Left colon (tissue), 2 donors: Measurements from ENCODE around the gene ECSCR. TPM values are rescaled to one million over a fixed set of nuclear protein-coding genes. Genes with fewer than 3 reads are reported as not detected.
"Not testable (repeated sequence)": the region's sequence is repeated elsewhere in the genome, so short reads cannot be mapped to it uniquely, and the experiment has no call there.

Experiments used
- ATAC-seq: fragments of 200-7000 bp; cut with Tn5 transposase; one replicate; pipeline ENCODE4 v1.9.1; 2020; ENCODE audit warnings: mild to moderate bottlenecking, moderate library complexity
- DNase-seq, 2 donors: peaks; one replicate each; pipeline ENCODE4 v3.0.0-alpha.2; 2020
- intact Hi-C, 2 donors: fragments of 100-400 bp; cut with DNase I in 1 of 2; cut with micrococcal nuclease in 1 of 2; formaldehyde crosslinking; loops; one replicate each; pipeline versions ENCODE4 v1.11.2 to v1.14.0; 2022; cut with DNase I, micrococcal nuclease
- total RNA-seq, 2 donors: library from RNA; stranded (reverse); fragmentation: NEBNext Ultra II Directional; extraction: Animal tissue kit (Norgen Biotek cat#: 25700); gene quantifications; one replicate each; pipeline ENCODE4 v1.2.1, GENCODE V29; 2021
- donor health status: DM: no; HTN: no; CAD: no.
- donor health status: DM: yes; HTN: yes; CAD: no.

The ECSCR gene
- total RNA-seq, 2 donors from 2014 or later, result 3.9 to 4.5 TPM

- DNase-seq (no peak), ATAC-seq (peak; percentile 73)
- intact Hi-C loops, result loop anchor here in 1 of 2 donors (5.0 kb wide), 1 partner anchor 93 kb away; no protein-coding TSS in a partner anchor
Observed at GRCh38 chr5:139419226-139420192, 43.0 kb downstream of the ECSCR start.

DNA sequence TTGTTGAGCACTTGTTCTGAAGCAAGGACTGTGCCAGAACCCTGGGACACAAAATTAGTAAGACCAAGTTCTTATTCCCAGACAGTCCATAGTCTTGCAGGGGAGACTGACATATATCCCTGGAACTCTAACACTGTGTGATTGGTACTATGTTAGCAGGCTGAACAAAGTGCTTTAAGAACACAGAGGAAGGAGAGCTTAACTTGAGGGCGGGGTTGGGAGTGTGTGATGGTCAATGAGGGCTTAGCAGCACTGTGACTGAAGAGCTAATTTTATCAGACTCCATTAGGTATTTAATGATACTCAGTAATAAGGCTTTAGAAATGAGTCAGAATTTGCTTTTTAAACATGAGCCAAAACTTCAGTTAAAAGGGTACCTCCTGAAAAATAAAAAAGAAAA lies 43.8 kb downstream of the ECSCR start:
- no peak for DNase-seq
- peak; percentile 44 for ATAC-seq
- intact Hi-C loops, result no loop called here

DNA sequence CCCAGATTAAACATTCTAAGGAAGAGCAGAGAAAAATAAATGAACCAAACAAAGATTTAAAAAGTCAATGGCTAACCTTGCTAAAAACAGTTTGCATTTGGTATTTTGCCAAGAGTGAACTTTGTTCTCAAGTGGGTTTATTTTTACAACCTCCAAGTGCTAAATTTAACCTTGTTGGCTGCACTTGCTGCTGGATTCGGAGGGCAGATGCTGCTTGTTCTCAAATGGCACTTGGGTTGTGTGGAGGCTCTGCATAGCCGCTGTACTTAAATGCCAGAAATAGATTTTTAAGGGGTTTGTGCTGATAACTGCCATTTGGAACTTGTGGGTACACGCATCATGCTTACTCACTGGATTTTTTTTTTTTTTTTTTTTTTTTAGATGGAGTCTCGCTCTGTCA lies 45.3 kb downstream of the ECSCR start:
- intact Hi-C loops, result no loop called here
- no peak for DNase-seq
- ATAC-seq, result no peak

DNA sequence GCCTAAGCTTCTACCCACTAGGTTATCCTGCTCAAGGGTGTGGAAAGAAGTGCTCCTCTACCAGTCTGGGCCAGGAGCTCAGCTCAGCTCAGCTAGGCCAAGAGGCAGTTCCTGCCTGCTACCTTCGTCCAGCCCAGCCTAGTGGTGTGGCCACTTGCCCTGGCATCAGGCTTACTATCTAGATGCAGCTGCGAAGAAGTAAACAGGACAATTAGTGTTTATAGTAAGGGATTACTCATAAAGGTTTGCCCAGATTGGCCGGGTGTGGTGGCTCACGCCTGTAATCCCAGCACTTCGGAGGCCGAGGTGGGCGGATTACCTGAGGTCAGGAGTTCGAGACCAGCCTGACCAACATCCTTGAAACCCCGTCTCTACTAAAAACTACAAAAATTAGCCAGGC lies 45.9 kb downstream of the ECSCR start:
- ATAC-seq, result peak; percentile 69

DNA sequence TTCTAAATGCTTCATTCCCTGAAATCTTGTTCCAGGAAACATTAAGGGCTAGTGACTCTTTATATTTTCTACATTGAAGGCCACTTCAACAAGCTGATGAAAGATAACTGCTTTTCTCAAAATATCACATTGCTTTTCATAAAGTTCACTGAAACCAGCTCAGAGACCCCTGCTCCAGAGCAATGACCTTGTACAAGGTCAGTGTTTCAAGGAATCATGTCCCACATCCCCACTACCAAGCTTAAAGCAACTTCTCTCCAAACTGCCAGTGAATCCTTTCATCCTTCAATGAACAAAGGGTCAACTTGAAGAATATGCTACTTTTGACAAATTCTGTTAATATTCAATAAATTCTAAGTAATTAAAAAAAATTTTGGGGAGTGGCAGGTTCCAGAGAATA lies 46.7 kb downstream of the ECSCR start:
- intact Hi-C loops, result no loop called here
- ATAC-seq (no peak), DNase-seq (no peak)

More for the DNA sequence above, 45.9 kb downstream of the ECSCR start:
- DNase-seq, result peak; percentile 53 to 57
- intact Hi-C loops, result no loop called here

GRCh38 chr5:139415221-139415861 lies 47.2 kb downstream of the ECSCR start:
- intact Hi-C loops, result no loop called here
- ATAC-seq, result no peak
- DNase-seq, result no peak

DNA sequence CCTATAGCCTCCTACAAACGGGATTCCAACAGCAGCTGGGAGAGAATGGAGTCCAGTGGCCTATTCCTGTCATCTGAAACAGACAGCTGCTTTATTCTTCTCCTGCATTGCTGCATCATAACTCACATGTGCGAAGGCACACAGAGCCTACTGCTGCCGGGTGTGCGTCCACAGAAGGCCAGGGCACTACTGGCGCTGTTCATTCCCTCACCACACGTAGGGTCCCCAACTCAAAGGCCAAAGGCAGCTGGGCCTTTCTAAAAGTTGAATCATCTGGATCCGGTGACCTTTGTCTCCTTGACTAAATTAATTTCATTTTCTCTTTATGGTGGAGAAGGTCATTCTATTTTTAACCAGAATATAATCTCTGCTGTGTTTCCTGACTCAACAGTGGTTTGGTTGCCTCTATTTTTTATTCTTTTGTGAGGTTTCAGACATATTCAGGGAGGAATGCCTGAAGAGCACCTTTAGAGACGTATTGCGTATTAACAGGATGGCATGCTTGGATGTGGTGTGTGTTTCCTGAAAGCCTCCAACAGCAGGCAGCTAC lies 47.9 kb downstream of the ECSCR start:
- DNase-seq (no peak), ATAC-seq (no peak)

DNA sequence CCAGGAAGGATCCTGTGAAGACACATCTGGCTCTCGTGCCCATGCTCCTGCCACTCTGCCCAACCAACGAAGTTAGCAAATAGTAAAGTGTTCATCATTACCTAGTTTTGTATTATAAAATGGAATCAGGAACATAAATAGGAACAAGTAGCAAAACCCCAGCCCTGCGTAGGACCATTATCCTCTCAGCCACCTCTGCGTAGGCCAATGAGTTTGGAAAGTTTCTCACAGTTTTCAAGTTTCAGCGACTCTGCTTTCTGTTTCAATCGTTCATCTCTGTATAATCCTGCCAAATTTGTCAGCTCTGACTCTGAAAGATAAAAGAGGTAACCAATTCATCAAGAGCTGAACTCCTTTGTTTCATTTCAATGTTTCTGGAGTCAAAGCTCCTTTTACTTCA lies 48.6 kb downstream of the ECSCR start:
- DNase-seq (no peak), ATAC-seq (no peak)

More for the DNA sequence above, 47.9 kb downstream of the ECSCR start:
- intact Hi-C loops, result no loop called here

GRCh38 chr5:139413153-139413552 lies 49.4 kb downstream of the ECSCR start:
- no peak for ATAC-seq
- no peak for DNase-seq
- intact Hi-C loops, result no loop called here

More for the DNA sequence above, 48.6 kb downstream of the ECSCR start:
- intact Hi-C loops, result no loop called here

DNA sequence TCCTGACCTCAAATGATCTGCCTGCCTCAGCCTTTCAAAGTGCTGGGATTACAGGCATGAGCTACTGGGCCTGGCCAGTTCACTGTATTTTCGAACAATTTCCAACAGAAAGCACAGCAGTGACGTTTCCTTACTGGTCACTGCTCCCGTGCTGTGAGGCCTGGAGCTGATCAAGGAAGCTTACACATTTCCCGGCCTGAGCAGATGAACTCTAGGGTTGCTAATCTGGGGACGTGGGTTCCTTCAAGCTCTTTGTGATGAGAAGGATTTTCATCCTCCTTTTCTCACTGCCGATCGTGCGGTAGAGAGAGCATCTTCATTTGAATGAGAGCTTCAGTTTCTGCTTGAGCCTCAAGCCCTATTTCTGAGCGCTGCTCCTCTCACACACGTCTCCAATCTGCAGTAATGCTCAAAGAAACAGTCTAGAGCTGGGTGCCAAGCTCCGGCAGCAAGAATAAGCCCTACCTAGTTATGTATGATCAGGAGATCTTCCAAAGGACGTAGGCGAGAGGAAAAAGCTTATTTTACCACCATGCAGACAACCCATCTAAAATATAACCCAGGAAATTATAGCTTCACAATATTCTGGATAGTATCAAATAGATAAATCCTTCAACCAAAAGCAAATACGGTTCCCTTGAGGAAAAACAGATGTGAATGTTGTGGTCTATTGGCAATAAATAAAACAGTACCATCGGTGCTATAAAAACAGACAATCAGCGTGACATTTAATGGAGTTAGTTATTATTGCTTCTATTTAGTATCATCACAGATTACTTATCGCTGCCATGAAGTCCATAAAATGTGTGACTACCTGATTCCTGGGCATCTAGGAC lies 51.3 kb downstream of the ECSCR start:
- ATAC-seq, result no peak
- intact Hi-C loops, result no loop called here
- no peak for DNase-seq

GRCh38 chr5:139410121-139410992 lies 52.2 kb downstream of the ECSCR start:
- intact Hi-C loops, result no loop called here
- DNase-seq, result no peak
- no peak for ATAC-seq

- ATAC-seq, DNase-seq, intact Hi-C loops: not testable (repeated sequence)
Observed at GRCh38 chr5:139409116-139409515, 53.4 kb downstream of the ECSCR start.

DNA sequence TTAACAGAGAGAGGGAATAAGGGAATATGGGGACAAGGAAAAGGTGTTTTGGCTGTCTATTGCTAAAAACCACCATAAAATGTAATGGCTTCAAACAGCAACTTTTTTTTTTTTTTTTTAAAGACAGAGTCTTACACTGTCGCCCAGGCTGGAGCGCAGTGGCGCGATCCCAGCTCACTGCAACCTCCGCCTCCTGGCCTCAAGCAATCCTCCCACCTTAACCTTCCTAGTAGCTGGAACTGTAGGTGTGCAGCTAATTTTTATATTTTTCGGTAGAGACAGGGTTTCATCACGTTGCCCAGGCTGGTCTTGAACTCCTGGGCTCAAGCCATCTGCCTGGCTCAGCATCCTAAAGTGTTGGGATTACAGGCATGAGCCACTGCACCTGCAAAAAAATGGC lies 54.4 kb downstream of the ECSCR start:
- no peak for ATAC-seq
- intact Hi-C loops, result no loop called here

DNA sequence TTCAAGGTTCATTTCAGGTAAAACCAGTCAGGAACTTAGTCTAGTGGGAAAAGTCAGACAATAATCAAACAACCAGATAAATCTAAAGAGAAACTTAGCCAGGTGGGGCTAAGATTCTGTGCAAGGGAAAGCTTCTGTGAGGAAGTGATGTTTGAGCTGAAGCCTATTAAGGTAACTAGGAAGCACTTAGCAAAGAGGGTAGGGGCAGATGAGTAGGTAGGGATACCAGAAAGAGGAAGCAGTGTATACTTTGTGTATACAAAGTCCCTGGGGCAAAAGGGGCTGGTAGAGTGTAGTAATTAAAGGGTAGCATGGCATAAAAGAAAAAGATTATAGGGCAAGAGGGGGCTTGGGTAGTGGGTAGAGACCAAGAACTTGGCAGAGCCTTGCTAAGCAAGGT lies 55.0 kb downstream of the ECSCR start:
- DNase-seq, result no peak
- ATAC-seq, result no peak
- intact Hi-C loops, result no loop called here

More for the DNA sequence above, 54.4 kb downstream of the ECSCR start:
- no peak for DNase-seq

- DNase-seq, result no peak
- intact Hi-C loops, result no loop called here
Observed at GRCh38 chr5:139406963-139407362, 55.6 kb downstream of the ECSCR start.

GRCh38 chr5:139404484-139404840 lies 58.1 kb downstream of the ECSCR start:
- DNase-seq (no peak), ATAC-seq (peak; percentile 23)
- intact Hi-C loops, result no loop called here

More at GRCh38 chr5:139406963-139407362, 55.6 kb downstream of the ECSCR start:
- ATAC-seq, result no peak

DNA sequence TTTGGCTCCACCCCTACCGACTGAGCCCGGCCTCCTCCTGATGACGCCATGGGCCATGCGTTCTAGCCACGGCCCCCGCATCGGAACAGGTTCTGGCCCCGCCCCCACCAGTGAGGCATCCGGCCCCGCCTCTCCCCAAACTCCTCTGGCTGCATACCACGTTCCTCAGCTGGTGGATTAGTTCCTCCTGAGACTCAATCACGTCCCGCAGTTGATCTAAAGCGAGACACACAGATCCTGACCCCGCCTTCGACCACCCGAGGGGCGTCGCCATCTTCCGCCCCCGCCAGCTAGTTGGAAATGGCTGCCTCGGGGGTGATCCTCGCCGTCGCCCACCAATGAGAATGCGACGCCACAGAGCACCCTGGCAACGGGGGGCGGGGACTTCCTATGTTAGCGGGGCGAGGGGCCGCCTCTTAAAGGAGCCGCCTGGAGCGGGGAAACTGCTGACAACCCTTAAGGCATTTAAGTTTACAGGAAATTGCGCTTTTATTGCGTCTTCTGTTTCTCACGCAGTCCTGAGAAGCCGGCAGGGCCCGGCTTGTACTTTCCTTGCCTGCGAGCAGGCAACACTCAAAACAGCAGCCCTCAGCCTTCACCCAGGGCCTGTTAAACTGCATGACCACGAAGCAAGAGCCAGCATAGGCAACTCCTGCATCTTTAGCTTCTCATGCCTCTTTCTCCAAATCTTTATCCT lies 58.6 kb downstream of the ECSCR start, which contains the start of gene SPATA24:
TSS of gene SPATA24 (minus strand) at position 303 of the 697 bp plus-strand sequence. CDS start at position 274, 29 bp downstream.
- intact Hi-C loops, result no loop called here
- ATAC-seq, result peak; percentile 88
- peak; percentile 97 to 98 for DNase-seq
